IPS-18c (cell line): ENCODE measurements around the gene LDAH.
"Not testable (repeated sequence)": the region's sequence is repeated elsewhere in the genome, so short reads cannot be mapped to it uniquely, and the experiment has no call there.

Experiments used
- H3K4me3 ChIP-seq: 2 replicates; pipeline ENCODE4 v1.7.0; 2013; ENCODE audit warnings: low read depth, mild to moderate bottlenecking, low read length, moderate library complexity; ENCODE audit not compliant: insufficient read depth
- H3K9me3 ChIP-seq: one replicate; pipeline ENCODE4 v1.6.1; 2013; ENCODE audit warnings: mild to moderate bottlenecking, low read length, moderate library complexity; ENCODE audit not compliant: control insufficient read depth, insufficient read depth

The LDAH gene

DNA sequence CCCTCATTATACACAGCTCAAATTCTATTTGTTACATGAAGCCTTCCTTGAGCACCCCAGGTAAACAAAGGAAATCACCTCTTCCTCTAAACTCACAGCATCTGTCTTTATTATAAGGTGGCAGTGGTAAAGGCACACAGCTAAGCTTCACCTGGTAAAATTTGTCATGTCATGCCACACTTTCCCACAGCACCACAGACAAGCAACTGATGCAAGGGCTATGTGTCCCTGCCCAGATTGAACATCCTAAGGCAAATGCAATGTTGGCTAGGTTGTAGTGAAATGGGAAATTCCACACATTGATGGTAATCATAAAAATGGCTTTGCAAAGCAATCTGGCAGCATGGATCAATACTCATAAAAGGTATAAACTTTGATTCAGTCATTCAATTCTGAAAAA lies 18.9 kb downstream of the LDAH start:
- no peak overlapping the region for H3K4me3 ChIP-seq
- H3K9me3 ChIP-seq: peaks cover 1% of the 10 kb centered on the region

DNA sequence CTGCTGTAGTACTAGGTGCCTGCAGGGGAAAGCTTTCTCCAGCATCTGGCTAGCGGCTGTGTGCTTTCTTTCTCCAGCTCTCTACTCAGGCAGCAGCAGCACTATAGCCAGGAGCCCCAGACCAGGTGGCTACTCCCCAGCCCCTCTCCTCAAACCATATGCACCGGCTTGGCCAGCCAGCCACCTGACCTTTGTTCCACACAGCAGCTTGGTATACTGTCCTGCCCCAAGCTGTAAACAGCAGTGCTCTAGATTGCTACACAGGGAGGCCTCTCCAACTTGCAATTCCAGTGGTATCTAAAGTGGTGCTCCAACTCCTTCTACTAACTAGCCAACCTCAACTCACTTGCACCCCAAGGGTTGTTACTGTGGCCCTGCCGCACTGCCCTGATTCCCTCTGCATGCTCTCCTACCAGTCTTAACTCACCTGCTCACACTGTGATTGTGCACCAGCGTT lies 19.6 kb downstream of the LDAH start:
- Histone ChIP-seq H3K4me3 (no peak overlapping the region), H3K9me3 (no peaks in the 10 kb centered on the region)

DNA sequence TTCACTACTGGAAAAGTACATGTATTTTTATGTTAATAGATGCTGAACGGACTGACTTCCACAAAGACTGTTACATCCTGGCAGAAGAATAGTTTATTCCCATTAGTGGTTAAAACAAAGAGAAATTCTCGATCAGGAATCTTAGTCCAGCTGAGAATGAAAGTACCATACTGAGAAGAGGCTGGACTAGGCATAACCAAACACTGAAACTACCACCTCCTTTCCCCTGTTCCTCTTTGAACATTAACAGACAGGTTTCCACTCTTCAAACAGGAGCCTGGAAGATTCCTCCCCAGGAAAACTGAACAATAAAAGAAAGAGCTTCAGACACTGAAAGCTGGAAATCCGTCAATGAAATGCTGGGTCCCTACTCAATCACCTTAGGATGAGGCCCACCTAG lies 25.8 kb downstream of the LDAH start:
- no peak overlapping the region for H3K4me3 ChIP-seq
- H3K9me3 ChIP-seq: no peaks in the 10 kb centered on the region

DNA sequence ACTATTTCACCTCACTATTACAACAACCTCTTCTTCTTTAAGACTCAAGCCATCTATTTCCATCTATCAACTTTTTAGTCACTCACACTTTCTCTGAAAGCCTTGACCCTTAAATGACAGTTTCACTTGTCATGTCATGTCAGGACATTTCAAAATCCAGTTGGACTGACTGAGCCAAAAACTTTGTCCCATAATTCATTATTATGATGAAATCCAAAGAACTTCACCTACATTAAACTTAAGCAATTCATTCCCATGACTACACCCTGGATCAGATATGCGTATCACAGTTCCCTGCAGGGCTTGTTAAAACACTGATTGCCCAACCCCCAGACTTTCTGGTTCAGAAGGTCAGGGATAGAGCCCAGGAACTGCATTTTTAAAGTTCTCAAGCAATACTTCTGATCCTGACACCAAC lies 26.5 kb downstream of the LDAH start:
- no peak overlapping the region for H3K4me3 ChIP-seq
- no peaks in the 10 kb centered on the region for H3K9me3 ChIP-seq

DNA sequence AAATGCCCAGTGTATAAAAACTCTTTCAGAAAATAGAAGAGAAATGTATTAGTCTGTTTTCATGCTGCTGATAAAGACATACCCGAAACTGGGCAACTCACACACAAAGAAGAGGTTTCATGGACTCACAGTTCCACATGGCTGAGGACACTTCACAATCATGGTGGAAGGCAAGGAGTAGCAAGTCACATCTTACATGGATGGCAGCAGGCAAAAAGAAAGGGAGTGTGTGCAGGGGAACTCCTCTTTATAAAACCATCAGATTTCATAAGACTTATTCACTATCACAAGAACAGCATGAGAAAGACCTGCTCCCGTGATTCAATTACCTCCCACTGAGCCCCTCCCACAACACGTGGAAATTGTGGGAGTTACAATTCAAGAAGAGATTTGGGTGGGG lies 29.0 kb downstream of the LDAH start:
- H3K9me3 ChIP-seq, H3K4me3 ChIP-seq: not testable (repeated sequence)

DNA sequence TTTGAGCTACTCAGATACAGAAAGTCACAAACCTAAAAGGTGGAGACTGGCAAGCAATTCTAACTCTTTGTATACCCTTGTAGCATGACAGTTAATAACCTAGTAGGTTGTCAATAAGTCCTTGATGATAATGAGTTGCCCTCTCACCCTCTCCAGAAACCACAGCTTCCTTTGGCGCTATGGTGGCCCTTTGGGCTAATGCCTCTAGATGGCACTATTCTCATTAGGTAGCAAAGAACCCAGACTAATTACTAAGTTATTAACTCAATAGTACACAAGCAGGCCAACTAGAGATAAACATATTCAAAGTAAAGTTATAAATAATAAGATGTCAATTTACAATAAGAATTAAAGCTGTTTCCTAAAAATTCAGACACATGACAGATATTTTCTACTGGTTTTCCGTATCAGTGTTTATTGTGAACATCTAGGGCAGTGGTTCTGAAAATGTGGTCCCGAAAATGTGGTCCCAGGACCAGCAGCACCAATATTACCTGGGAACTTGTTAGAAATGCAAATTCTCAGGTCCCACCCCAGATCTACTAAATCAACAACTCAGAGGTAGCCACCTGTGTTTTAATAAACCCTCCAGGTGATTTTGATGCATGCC lies 41.1 kb downstream of the LDAH start:
- H3K4me3 ChIP-seq: no peak overlapping the region
- no peaks in the 10 kb centered on the region for H3K9me3 ChIP-seq

DNA sequence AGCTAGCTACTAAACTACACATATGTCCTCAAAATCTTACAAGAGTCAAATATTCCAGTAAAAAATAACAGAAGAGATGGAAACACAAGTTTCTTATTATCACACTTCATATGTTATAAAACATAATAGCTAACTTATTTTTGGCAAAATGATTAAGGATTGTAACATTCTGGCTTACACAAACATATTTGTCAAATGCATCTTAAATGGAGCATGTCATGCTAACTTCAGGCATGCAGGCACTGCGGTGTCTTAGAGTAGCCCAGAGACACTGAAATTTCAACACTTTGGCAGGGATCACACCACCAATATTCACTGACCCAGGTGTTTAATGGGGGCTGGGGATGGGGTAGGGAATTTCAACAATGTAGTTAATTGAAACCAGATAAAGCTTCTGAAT lies 51.6 kb downstream of the LDAH start:
- no peak overlapping the region for H3K4me3 ChIP-seq
- no peaks in the 10 kb centered on the region for H3K9me3 ChIP-seq

DNA sequence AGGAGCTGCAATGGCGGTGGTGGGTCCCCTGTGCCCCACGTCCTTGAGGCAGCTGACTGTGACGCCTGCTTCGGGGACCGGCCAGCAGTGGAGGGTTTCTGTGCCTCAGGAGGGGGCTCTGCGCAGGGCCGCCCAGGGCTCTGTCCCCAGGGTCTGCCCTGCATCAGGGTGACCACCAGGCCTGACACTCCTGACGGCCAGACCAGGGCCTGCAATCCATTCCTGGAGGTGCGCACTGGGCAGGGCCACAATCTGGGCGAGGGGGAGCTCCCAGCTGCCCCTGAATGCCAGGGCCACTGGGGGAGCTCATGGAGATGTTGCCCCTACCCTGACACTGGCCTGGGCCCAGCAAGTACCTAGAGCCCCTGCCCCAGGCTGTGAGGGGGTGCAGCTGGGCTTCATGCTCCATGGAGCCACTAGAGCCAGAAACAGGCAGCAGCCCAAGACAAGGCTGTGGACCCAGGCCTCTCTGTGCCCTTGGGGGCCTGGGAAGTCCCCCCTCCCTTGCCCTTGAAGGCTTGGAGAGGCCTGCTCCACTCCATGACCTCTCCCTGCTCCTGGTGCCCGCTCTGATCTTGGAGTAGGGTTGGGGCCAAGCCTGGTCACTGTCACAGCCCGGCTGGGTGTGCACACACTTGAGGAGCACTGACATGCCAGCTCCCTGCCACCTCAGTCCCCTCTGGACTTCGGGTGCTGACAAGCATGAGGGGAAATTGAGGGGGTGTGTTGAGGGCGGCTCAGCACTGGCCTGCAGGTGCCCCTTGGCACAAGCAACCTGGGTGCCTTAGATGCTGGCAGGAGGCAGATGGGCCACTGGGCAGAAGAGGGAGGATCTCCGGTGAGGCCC lies 55.9 kb downstream of the LDAH start:
- no peak overlapping the region for H3K4me3 ChIP-seq
- H3K9me3 ChIP-seq: no peaks in the 10 kb centered on the region

DNA sequence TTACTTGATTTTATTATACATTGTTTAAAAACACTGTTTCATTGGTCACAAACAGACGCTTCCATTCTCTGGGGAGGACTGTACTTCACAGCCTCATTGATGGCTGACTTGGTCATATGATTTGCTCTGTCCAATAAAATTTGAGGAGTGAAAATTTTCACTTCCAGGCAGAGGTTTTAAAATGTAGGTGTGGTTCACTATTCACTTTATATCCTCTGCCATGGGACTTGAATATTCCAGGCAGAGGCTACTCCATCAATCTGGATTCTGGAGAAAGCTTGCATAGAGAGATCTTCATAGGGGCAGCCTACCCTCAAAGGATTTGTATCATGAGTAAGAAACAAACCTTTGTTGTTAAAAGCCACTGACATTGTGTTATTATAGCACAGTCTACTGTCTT lies 56.7 kb downstream of the LDAH start:
- Histone ChIP-seq H3K4me3 (no peak overlapping the region), H3K9me3 (no peaks in the 10 kb centered on the region)

DNA sequence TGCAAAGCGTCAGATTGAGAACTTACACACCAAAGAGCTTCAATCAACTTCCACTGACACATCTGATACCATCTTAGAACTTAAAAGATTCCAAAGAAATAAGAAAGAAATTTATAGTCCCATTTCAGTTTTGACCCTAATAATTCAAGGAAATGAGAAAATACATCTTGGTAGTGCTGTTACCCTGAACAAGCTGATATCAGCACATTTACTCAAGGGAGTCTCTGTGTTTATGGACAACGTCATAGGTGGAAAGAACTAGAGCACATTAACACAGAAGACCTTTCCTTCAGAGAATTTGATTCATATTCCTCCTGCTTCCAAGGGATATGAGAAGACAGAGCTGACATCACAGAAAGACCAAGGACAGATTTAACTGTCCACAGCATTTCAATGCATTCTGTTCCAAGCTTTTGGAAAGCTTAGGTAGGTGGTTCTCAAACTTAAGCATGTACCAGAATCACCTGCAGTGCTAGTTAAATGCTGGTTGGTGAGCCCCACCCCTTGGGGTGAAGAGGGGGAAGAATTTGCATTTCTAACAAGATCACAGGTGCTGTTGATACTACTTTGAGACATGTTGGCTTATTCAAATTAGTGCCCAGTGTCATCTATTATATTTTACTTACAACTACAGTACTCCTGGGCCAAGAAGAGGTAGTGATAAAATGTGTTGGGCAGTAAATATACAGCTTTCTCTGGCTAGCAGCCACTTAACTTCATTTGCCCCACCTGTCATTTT lies 59.8 kb downstream of the LDAH start:
- Histone ChIP-seq H3K9me3 (no peaks in the 10 kb centered on the region), H3K4me3 (no peak overlapping the region)

DNA sequence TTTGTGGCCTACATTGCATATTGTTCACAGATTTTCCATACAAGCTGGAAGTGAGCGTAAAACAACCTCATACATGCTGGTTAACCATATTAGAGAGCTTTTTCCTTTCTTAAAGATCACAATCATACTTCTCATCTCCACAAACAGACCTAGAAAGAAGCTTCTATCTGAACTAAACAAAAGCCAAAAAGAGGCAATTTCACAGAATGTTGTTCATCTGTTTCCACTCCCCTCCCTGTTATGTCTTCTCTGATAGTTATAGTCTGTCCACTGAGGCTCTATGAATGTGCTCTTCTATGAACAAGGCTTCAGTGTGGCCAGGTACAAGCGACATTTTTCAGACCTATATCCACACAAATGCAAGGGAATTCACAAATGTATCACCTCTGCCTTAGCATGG lies 63.4 kb downstream of the LDAH start:
- no peak overlapping the region for H3K4me3 ChIP-seq
- no peaks in the 10 kb centered on the region for H3K9me3 ChIP-seq

DNA sequence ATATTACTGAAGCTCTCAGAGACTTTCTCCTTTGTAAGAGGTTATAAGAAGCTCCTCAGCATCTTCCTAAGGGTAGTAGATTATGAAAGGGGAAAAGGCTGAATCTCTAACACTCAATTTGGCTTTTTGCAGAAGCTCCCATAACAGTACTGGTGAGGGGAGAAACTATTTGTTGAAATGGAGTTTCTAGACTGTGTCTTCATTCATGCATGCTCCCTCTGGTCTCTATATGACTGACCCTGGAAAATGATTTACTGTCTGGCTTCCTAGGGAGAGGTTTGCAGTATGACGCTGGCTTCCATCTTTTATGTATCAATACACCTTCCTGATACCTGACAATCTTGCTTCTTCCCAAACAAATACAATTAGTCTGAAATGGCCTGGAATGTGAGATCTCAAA lies 63.9 kb downstream of the LDAH start:
- Histone ChIP-seq H3K9me3 (no peaks in the 10 kb centered on the region), H3K4me3 (no peak overlapping the region)

DNA sequence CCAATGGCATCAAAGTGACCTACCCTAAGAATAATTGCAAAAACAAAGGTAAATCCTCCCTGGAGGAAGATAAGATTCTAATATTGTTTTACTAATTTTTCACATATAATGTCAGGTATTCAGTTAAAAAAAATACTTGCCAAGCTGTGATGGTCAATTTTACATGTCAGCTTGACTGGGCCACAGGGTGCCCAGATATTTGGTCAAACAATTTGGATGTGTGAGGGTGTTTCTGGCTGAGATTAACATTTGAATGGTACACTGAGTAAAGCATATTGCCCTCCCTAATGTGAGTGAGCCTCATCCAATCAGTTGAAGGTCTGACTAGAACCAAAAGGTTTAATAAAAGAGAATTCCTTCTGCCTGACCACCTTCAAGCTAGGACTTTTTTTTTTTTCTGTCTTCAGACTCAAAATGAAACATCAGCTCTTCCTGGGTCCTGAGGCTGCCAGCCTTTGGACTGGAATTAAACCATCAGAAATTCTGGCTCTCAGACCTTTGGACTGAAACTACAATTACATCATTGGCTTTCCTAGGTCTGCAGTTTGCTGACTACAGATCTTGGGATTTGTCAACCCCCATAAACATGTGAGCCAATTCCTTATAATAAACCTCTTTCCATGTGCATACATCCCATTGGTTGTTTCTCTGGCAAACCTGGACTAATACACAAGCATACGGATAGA lies 65.4 kb downstream of the LDAH start:
- no peaks in the 10 kb centered on the region for H3K9me3 ChIP-seq
- H3K4me3 ChIP-seq: no peak overlapping the region

DNA sequence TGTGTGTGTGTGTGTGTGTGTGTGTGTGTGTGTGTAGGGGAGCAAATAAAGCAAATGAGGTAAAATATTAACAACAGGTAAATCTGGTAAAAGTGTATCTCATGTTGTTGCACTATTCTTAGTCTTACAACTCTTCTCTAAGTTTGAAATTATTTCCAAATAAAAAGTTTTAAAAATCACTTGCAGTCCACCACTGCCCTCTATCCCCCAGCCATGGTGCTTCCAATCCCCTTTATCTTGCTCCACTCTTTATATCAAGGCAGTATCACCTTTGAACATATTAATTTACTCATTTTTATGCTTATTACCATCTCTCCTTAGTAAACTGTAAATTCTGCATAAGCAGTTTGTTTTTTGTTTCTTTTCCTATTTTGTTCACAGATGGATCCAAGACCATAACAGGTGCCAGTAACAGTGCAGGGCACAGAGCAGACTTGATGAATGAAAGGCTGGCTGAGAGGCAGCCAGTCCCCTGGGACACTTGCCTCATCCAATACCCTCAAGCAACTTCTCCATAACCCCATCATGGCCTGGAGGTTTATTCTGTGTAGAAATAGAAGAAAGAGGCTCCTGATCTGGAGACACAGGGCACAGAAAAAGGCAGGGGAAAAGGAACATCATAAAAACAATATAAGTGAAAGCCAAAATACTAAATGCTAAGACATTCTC lies 67.6 kb downstream of the LDAH start:
- H3K4me3 ChIP-seq: no peak overlapping the region
- H3K9me3 ChIP-seq: no peaks in the 10 kb centered on the region

DNA sequence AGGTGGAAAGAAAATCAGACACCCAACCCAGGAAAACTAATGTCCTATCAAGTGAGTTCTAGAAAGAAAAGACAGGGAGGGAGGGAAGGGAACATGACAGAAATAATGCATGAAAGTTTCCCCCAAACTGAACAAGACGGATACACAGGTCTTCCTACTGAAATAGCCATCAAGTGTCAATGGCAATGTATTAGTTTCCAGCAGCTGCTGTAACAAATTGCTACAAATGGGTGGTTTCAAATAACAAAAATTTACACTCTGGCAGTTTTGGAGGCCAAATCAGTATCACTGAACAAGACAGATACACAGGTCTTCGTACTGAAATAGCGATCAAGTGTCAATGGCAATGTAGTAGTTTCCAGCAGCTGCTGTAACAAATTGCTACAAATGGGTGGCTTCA lies 70.6 kb downstream of the LDAH start:
- H3K4me3 ChIP-seq: no peak overlapping the region
- H3K9me3 ChIP-seq: no peaks in the 10 kb centered on the region

DNA sequence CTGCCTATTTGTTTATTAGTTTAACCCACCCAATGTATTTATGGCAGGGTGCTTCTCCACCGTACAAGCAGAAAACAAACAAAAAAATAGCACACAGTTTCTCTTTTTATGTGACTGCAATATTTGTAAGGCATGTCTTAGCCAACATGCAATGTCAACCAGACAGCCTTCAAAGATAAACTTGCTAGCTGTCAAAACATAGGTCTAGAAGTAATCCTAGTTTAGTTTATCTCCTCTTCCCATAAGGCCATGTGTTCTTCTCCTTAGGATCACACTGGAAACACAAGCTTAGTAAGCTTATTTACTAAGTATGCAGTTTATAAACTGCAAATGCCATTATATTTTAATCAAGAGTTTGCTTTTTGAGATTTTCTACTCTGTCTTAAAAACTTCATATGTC lies 75.6 kb downstream of the LDAH start:
- H3K9me3 ChIP-seq: no peaks in the 10 kb centered on the region
- H3K4me3 ChIP-seq: no peak overlapping the region

DNA sequence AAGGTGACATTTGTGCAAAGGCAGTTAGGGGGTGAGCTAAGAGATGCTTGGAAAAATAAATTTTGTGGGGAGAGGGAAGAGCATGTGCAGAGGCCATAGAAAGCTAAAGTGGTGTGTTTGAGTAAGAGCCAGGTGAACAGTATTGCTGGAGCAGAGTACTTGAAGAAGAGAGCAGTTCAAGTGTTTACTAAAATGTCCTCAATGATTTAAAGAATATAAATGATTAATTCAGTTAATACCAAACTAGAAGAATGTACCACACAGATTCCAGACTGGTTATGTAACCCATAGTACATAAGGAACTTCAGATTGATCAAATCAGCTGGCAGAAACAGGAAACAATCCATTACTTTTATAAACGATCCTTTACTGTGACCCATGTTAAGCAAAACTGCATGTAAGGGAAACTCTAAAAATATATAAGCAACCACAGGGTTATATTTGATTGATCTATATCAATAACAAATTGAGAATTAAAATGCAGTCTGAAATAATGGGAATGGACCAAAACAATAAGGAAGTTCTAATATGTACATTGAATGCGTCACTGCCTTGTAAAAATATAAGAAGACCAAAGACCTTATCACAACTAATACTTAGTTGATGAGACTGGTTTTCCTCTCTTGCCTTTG lies 76.9 kb downstream of the LDAH start:
- Histone ChIP-seq H3K9me3 (no peaks in the 10 kb centered on the region), H3K4me3 (no peak overlapping the region)
